Endometrial microvascular endothelial cells (primary cell): ENCODE data around the gene LOXL4. TPM values are rescaled to one million over a fixed set of nuclear protein-coding genes. Genes with fewer than 3 reads are reported as not detected.

ENCODE experiments used
- in situ Hi-C: cut with HindIII; loops from 2 replicates; pipeline ENCODE4 v1.10.0; 2017; ENCODE audit warnings: low sequenced_read_pairs, low pct_unique_long_range_greater_than_20kb; ENCODE audit errors: inconsistent ontology term
- total RNA-seq: library from RNA; depleted of rRNA; stranded (reverse); fragments of >200 nt; gene quantifications from one replicate; pipeline ENCODE4 v1.2.3, GENCODE V29; 2015; ENCODE audit errors: inconsistent ontology term

LOXL4 gene
- 4.3 TPM for total RNA-seq

DNA sequence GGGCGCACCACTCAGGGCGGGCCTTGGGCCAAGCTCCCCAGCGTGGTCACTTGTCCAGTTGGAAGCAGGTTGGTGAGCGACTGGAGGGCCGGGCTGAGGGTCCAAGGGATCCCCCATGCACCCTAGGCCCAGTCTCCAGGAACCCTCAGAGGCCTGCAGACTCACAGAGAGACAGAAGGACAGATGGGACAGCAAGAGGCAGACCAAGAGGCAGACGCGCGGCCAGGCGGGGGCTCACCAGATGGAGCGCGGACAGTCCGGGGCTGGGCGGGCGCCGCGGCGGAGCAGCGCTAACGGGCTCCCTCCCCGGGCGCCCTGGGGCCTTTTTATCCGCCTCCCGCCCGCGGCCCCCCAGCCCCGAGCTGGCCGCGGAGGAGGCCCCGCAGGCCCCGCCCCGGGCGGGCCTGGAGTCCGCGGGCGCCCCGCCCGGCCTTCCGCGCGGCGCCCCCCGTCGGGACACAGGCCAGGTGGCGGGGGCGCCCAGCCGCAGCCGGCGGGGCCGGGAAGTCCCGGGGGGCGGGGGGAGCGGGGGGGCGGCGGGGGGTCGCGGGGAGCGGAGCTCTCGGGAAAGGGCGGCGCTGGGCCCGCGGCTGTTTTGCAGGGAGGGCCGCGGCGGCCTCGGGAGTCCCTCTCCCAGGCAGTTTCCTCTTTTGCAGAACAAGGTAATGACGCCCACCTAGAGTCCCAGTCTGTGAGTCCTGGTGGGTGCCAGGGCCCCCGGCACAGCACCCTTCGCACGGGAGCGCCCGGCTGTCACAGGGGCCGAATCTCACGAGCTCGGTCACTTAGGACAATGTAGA, at the start of gene LOXL4:
TSS of gene LOXL4 (minus strand) at position 301 of the 800 bp plus-strand sequence. CDS start 5,175 bp downstream, outside the sequence.
- in situ Hi-C loops, result no loop called here

DNA sequence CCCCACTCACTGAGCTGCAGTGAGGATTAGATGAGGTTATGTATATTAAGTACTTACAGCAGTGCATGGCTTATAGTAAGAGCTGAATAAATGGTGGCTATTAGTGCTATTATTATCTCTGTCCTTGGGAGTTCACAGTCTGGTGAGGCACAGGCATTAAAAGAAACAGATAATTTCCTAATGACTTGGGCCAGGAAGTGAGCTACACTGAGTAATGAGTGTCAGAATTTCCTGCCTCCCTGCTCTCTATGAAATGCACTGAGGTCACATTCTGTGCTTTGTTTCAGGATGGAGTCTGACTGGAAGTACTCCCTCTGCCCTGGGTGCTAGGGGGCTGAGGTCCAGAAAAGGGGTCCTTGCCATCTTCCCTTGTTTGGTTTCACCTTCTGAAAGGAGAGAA, 48.7 kb upstream of the LOXL4 start:
- in situ Hi-C loops, result no loop called here

DNA sequence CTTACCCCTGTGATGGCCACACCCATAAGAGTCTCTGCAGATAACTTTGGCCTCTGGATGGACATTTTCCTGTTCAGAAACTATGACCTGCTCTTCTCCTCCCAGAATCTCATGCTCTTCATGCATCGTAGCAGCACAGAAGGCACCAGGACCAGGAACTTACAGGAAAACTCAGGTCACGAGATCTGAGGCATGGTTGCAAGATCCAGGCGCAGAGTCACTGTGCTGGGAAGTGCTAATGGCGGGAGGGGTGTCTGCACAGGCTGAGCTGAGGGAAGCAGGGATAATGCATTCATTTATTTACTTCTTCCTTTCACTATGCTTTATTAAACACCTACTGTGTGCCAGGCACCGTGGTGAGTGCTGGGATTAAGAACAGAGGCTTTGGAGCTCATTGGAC, 48.2 kb upstream of the LOXL4 start:
- in situ Hi-C loops, result no loop called here

- in situ Hi-C loops, result no loop called here
Observed at GRCh38 chr10:98314532-98315284, 46.7 kb upstream of the LOXL4 start.

DNA sequence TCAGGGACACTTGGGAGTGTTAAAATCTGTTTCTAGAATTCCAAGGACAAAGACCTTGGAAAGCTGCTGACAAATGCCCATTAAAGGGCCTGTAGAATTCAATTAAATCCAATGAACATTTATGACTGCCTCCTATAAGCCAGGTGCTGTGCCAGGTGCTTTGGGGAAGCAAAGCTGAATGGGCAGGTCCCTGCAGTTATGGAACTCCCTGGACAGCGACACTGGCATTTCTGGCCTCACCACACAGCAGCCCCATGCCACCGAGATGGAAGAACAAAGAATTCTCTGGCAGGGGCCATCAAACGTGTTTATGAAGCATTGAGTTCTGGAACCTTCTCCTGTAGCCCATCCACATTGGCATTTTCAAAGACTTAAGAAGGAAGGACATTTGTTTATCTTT, 45.6 kb upstream of the LOXL4 start:
- in situ Hi-C loops, result no loop called here

- in situ Hi-C loops, result no loop called here
Observed at GRCh38 chr10:98312822-98313221, 44.8 kb upstream of the LOXL4 start.

DNA sequence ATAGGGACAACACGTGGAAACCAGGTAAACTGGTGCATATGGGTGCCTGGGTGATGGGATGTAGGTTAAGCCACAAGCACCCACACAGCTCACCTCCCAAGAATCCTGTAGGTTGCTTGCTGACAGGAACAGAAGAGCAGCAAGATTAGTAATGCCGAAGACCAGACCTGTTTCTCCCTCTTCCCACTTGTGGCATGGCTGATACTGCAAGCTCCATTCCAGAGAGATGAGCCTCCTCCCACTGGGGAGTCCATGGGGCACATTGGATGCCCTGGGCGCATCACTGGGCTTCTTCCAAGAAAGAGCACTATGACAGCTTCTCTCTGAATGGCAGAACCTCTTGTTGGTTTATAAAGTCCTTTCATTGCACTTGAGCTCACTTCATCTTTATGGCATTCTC, 44.4 kb upstream of the LOXL4 start:
- in situ Hi-C loops, result no loop called here

GRCh38 chr10:98310701-98311100, 42.7 kb upstream of the LOXL4 start:
- in situ Hi-C loops, result no loop called here

DNA sequence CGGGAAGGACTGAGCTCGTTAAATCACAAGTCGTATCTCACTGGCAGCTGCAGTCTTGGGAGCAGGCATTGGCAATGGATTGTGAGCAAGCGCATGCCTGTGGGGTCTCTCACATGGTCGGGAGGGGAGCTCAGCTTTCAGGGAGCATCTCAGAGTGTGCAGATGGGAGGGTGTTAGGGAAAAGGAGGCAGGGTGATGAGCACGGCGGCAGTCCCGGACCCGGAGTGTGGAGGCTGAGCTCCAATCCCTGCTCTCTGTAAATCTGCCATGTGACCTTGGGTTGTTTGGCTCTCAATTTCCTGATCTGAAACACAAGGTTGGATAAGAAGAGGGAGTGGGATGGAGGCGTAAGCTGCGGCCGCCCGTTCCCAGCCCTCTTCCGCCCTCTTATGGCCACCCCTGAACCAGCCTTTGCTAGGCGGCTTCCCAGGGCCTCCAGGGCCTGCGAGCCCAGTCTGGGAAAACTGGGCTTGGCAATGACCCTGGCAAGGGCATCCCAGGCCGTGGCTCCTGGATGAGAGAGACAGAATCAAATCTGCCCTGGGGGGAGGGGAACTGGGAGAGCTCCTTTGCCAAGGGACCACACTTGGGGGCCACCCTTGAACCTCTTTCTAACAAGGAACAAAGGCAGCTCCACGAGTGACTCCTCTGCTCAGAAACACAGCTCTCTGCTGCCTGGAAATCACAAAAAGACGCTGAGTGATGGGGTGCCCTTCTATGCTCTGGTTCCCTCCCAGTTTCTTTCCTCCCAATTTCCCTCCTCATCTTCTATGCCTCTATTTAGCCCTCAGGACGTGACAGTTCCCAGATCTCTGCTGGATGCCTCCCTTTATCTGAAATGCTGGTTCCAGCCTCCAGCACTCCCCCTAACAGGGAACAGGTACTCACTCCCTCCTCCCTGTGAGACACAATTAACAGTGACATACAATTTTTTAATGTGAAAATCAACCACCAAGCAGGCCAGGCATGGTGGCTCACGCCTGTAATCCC, 41.7 kb upstream of the LOXL4 start:
- in situ Hi-C loops, result no loop called here

DNA sequence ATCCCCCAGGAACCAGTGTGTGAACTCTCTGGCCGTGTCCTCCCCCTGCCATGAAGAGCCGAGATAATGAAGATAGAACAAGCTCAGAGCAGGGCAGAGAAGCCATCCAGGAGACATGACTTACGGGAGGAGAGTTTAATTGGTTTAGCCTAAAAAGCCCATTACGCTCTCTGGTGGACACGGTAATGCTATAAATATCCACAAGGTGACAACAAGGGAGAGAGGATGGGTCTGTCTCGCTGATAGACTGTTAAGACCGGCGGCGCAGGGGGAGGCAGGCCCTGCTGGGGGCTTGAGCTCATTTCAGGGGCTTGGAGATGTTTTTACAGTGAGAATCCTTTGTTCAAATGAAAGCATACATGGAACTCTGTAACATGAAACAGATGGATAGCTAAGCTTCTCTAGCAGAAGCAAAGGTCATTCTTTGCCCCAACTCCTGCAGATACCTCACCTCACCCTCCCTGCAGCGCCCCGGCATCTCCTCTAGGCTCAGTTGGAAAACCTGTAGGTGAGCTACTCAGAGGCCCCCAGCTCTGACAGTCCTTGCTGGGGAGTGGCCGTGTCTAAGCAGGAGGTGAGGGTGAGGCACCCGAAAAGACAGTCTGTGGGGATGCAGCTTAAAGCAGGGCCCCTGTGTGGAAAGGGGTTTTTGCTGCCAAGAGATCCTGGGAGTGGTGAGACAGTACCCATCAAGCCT, 40.8 kb upstream of the LOXL4 start:
- in situ Hi-C loops, result no loop called here

GRCh38 chr10:98307916-98308541, 40.0 kb upstream of the LOXL4 start:
- in situ Hi-C loops, result no loop called here

GRCh38 chr10:98306501-98306900, 38.5 kb upstream of the LOXL4 start:
- in situ Hi-C loops, result no loop called here

- in situ Hi-C loops, result no loop called here
Observed at GRCh38 chr10:98303569-98303968, 35.6 kb upstream of the LOXL4 start.

- in situ Hi-C loops, result no loop called here
Observed at GRCh38 chr10:98302741-98303365, 34.9 kb upstream of the LOXL4 start.

GRCh38 chr10:98301664-98302319, 33.8 kb upstream of the LOXL4 start:
- in situ Hi-C loops, result no loop called here

- in situ Hi-C loops, result no loop called here
Observed at GRCh38 chr10:98300526-98301229, 32.7 kb upstream of the LOXL4 start.

DNA sequence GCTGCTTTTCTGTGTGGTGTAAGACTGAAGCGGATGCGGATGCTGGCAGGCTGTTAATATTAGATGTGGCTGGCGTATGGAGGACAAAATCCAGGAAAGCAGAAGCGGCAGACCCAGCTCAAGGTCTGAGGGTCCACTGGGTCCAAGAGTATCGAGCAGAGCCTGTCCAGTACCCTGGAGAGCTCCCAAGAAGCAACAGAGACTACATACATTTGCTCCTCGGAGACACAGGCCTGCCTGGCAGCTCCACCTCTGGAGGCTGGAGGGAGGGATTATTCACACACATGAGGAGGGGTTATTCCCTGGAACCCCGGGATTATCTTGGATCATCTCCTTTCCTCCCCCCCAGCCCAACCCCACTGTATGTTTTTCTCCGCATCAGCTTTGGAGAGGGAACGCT, 31.3 kb upstream of the LOXL4 start:
- in situ Hi-C loops, result no loop called here
